ENCODE measurements around the gene MBNL1. TPM values are rescaled to one million over a fixed set of nuclear protein-coding genes. Genes with fewer than 3 reads are reported as not detected.
A peak's percentile ranks its signal among the peaks of the same experiment; 100 is the strongest.

The MBNL1 gene, protein sequence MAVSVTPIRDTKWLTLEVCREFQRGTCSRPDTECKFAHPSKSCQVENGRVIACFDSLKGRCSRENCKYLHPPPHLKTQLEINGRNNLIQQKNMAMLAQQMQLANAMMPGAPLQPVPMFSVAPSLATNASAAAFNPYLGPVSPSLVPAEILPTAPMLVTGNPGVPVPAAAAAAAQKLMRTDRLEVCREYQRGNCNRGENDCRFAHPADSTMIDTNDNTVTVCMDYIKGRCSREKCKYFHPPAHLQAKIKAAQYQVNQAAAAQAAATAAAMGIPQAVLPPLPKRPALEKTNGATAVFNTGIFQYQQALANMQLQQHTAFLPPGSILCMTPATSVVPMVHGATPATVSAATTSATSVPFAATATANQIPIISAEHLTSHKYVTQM
- 100 to 1,000 TPM; 145 to 167 TPM for total RNA-seq
- 36.5 TPM for polyA plus RNA-seq (ENCODE audit: insufficient read depth, low read depth, low replicate concordance)
- long read RNA-seq, donor 1, full-length matches to known transcripts: 10 of 10 reads
- long read RNA-seq, donor 1, partial matches to known transcripts: 0 of 10 reads
- long read RNA-seq, donor 1, other reads (novel, unspliced or antisense): 0 of 10 reads
- long read RNA-seq, donor 2, full-length matches to known transcripts: 4 of 4 reads
- long read RNA-seq, donor 2, partial matches to known transcripts: 0 of 4 reads
- long read RNA-seq, donor 2, other reads (novel, unspliced or antisense): 0 of 4 reads

GRCh38 chr3:152268555-152269055, at the start of gene MBNL1:
Gene MBNL1, plus strand, starts transcription at chr3:152268929. Its CDS starts 31,265 bp downstream, at chr3:152300194.
- H3K27me3 ChIP-seq: no peaks in the 10 kb centered on the region
- intact Hi-C loops (cut with DNase I; ENCODE audit: low total_unique reads): loop anchor here (10.0 kb wide), 1 partner anchor 176 kb away; no protein-coding TSS in a partner anchor
- peak within 1 kb of the TSS; percentile 74 to 88 for H3K4me3 ChIP-seq
- TF ChIP-seq POLR2A (IDR thresholded peaks at IDR 0.05) (no peak), CTCF (IDR thresholded peaks at IDR 0.05) (no peak)
- no peaks in the 10 kb centered on the region for H3K9me3 ChIP-seq
- DNase-seq: peak; percentile 90
- WGBS, 2 donors: 0% methylated on average over 33 of the region's 50 CpGs; no CpG with 5 or more reads in 1 of the 2 donors
- no peaks in the 10 kb centered on the region for H3K36me3 ChIP-seq (ENCODE audit: low read depth, missing control alignments)
- peaks cover 31% of the 10 kb centered on the region for H3K4me1 ChIP-seq
- peak within 1 kb of the TSS; percentile 97 to 99 for H3K27ac ChIP-seq

DNA sequence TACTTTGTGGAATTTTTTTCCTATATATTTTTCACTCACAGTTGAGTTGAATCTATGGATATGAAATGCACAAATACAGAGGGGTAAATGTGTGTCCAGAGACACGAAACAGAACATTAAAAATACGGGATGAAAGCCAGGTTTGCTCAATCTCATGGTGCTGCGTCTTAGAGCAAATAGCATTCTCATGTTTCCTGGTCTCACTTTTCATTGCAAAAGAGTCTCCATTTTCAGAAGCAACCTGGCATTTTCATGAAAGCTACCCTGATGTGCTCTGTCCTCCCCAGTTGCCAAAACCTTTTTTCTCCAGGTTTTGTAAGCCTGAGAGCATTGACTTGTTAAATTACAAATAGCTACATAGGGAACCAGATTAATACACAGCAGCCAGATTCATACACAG, 49.5 kb upstream of the MBNL1 start:
- WGBS, 2 donors: 76 to 79% methylated on average over 3 of the region's 3 CpGs

GRCh38 chr3:152219769-152220255, 48.9 kb upstream of the MBNL1 start:
- intact Hi-C loops (cut with DNase I; ENCODE audit: low total_unique reads): no loop called here
- no peak overlapping the region for H3K27ac ChIP-seq
- 91% methylated on average over 2 of the region's 2 CpGs for WGBS, 2 donors
- no peak for TF ChIP-seq CTCF (IDR thresholded peaks at IDR 0.05)
- no peak for TF ChIP-seq POLR2A (IDR thresholded peaks at IDR 0.05)
- no peak overlapping the region for H3K4me3 ChIP-seq
- no peaks in the 10 kb centered on the region for H3K36me3 ChIP-seq (ENCODE audit: low read depth, missing control alignments)
- no peaks in the 10 kb centered on the region for H3K27me3 ChIP-seq
- no peaks in the 10 kb centered on the region for H3K9me3 ChIP-seq
- DNase-seq: no peak
- H3K4me1 ChIP-seq: peaks cover 6% of the 10 kb centered on the region

More for the DNA sequence above, 49.5 kb upstream of the MBNL1 start:
- intact Hi-C loops (cut with DNase I; ENCODE audit: low total_unique reads): no loop called here
- Histone ChIP-seq H3K4me1 (peaks cover 6% of the 10 kb centered on the region), H3K27me3 (no peaks in the 10 kb centered on the region), H3K9me3 (no peaks in the 10 kb centered on the region), H3K36me3 (ENCODE audit: low read depth, missing control alignments) (no peaks in the 10 kb centered on the region), H3K4me3 (no peak overlapping the region), H3K27ac (no peak overlapping the region)
- no peak for TF ChIP-seq POLR2A (IDR thresholded peaks at IDR 0.05)
- DNase-seq: no peak

DNA sequence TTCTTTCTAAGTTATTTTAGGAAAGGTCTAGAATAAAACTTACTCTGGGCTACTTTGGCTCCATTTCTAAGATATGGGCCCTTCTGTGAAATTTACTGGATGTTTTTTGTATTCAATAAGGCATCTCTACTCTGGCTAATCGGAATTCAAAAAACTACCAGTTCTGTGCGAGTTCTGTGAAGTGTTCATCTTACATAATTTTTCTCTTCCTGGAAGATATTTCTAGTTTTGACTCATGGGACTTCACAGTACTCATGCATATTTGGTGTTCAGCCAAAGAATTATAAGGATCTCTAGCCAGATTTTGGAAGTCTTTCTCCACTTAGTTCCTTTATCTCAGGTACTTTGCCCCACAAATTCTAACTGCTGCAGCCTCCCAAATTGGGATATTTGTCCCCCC, 46.4 kb upstream of the MBNL1 start:
- H3K27ac ChIP-seq: peak overlapping the region; percentile 2 to 6
- 42 to 45% methylated on average over 2 of the region's 2 CpGs for WGBS, 2 donors
- peaks cover 6% of the 10 kb centered on the region for H3K4me1 ChIP-seq
- DNase-seq: no peak
- H3K36me3 ChIP-seq (ENCODE audit: low read depth, missing control alignments): no peaks in the 10 kb centered on the region
- H3K27me3 ChIP-seq: no peaks in the 10 kb centered on the region
- TF ChIP-seq CTCF (IDR thresholded peaks at IDR 0.05) (no peak), POLR2A (IDR thresholded peaks at IDR 0.05) (no peak)
- H3K9me3 ChIP-seq: no peaks in the 10 kb centered on the region
- intact Hi-C loops (cut with DNase I; ENCODE audit: low total_unique reads): no loop called here
- no peak overlapping the region for H3K4me3 ChIP-seq

GRCh38 chr3:152225201-152225600, 43.5 kb upstream of the MBNL1 start:
- Histone ChIP-seq H3K36me3 (ENCODE audit: low read depth, missing control alignments) (no peaks in the 10 kb centered on the region), H3K27me3 (no peaks in the 10 kb centered on the region), H3K4me3 (no peak overlapping the region), H3K9me3 (no peaks in the 10 kb centered on the region), H3K27ac (no peak overlapping the region), H3K4me1 (peaks cover 6% of the 10 kb centered on the region)
- WGBS, 2 donors: 56 to 61% methylated on average over 2 of the region's 2 CpGs
- intact Hi-C loops (cut with DNase I; ENCODE audit: low total_unique reads): no loop called here
- TF ChIP-seq CTCF (IDR thresholded peaks at IDR 0.05) (no peak), POLR2A (IDR thresholded peaks at IDR 0.05) (no peak)
- DNase-seq: no peak

Data from testis (tissue), 5 donors.